Hippocampal formation (tissue), 2 donors: ENCODE measurements around the gene AOPEP.

Source experiments
- DNase-seq, 2 donors: peaks; one replicate each; lab custom pipeline; 2025; lab: John Stamatoyannopoulos, UW

The AOPEP gene

GRCh38 chr9:94726495-94727191 is at the start of gene AOPEP:
AOPEP (plus strand) TSS chr9:94726699; CDS start chr9:94759784, 33,085 bp downstream.
- DNase-seq, result peak; percentile 93 to 94

DNA sequence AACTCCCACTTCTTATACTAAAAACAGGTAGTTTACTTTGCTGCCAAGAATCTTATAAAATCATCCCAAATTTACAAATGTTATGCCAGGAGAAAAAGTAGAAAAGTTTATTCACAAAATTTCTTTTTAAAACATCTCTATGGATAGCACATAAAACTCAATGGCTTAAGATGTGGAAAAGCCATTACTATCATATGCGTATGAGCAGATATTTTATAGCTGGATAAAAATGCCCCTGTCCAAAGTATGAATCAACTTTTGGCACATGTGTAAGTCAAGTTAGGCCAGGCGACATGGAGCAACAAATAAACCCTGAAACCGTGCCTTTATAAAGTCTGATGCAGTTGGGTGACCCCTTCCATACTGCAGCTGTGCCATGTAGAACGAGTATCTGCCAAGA is 48.6 kb upstream of the AOPEP start:
- DNase-seq, result no peak

- DNase-seq, result no peak
Measured at GRCh38 chr9:94679587-94679986, 46.9 kb upstream of the AOPEP start.

- DNase-seq, result no peak
Measured at GRCh38 chr9:94680020-94680419, 46.5 kb upstream of the AOPEP start.

DNA sequence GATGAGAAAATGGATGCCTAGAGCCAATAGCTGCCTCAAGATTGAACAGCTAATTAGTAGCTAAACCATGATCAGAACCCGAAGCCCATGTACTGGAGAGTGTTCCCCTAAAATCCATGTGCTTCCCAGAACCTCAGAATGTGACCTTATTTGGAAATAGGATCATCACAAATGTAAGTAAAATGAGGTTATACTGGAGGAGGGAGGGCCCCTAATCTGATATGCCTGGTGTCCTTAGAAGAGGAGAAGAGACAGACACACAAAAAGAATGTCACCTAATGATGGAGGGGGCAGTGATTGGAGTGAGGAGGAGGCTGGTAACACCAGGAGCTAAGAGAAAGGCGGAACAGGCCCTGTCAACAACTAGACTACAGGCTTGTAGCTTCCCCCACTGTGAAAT is 45.9 kb upstream of the AOPEP start:
- DNase-seq, result no peak

GRCh38 chr9:94681508-94681907 is 45.0 kb upstream of the AOPEP start:
- DNase-seq, result peak; percentile 82 to 83

GRCh38 chr9:94685359-94685758 is 41.1 kb upstream of the AOPEP start:
- no peak for DNase-seq

DNA sequence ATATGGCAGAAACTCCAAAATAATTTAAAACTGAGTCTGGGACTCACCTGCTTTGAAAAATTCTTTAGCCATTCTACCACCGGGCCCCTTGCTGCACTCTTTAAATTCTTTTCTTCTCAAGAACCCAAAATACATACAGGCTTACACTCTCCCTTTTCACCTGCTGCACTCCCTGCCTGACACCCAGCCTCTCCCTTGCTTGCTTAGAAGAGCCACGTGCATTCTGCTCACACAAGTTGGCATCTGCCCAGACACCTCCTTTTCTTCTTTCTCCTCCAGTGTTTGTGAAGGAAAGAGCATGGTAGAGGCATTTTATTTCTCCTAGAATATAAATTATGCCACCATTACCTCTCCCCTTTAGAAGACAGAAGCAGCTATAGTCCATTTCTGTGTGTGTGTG is 39.0 kb upstream of the AOPEP start:
- no peak for DNase-seq

- DNase-seq, result no peak
Measured at GRCh38 chr9:94690344-94690743, 36.2 kb upstream of the AOPEP start.

DNA sequence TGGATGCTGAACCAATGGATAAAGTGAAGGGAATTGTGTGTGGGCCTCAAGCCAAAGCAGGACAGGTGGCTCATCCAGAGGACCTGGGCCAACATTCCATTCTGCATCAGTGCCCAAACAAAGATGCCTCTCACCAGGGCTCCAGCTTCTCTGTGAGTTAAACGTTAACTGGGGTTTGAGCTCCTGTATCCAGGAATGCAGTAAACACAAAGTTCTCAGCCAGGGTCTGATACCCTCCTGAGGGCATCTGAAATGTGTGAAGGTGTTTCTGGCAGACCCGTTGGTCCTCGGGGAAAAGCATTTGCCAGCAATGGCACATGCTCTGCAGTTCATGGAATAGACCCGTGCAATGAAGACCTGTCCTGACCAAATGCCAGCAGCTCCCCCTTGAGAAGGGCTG is 33.9 kb upstream of the AOPEP start:
- no peak for DNase-seq

GRCh38 chr9:94693485-94694204 is 32.9 kb upstream of the AOPEP start:
- no peak for DNase-seq

GRCh38 chr9:94696545-94696944 is 30.0 kb upstream of the AOPEP start:
- no peak for DNase-seq

DNA sequence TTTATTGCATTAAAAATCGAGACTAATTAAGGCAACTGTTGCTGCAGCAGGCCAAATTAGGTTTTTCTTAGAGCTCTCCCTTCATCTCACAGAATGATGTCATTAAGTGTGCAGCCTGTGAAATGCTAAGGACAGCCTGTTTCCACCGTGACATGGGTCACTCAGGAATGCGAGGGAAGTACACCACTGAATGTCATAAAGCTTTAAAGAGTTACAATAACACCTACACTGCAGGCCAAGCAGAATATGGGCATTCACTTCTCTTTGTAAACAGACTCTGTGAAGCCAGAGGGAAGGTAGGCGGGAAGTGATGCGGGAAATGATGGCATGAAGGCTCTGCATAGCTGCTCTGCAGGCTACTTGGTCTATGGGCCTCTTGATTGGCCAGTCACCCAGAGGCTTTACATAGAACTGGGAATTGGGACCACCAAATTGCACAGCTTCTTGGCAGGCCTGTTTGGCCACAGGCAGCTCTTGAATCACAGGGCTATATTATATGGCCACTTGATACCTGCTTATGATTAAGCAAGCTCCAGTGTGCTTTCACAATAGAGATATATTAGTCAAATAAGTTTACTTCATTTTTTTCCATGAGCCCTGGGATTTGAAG is 28.4 kb upstream of the AOPEP start:
- DNase-seq, result no peak

- DNase-seq, result no peak
Measured at GRCh38 chr9:94699715-94700373, 26.7 kb upstream of the AOPEP start.

DNA sequence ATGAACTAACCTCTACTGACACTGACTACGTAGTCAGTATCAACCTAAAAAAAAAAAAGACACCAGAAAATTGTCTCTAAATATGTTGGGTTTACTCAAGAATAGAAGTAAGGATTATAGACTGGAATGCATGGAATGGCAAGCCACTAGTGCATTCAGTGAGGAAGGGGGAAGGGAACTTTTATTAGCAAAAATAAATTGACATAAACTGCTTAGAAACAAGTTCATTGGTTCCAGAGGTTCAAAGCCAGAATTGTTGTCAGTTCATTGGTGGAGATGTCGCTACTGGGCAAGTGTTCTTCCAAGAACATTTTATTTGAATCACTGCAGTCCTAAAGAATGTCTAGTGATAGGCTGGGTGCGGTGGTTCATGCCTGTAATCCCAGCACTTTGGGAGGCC is 26.1 kb upstream of the AOPEP start:
- DNase-seq, result no peak

DNA sequence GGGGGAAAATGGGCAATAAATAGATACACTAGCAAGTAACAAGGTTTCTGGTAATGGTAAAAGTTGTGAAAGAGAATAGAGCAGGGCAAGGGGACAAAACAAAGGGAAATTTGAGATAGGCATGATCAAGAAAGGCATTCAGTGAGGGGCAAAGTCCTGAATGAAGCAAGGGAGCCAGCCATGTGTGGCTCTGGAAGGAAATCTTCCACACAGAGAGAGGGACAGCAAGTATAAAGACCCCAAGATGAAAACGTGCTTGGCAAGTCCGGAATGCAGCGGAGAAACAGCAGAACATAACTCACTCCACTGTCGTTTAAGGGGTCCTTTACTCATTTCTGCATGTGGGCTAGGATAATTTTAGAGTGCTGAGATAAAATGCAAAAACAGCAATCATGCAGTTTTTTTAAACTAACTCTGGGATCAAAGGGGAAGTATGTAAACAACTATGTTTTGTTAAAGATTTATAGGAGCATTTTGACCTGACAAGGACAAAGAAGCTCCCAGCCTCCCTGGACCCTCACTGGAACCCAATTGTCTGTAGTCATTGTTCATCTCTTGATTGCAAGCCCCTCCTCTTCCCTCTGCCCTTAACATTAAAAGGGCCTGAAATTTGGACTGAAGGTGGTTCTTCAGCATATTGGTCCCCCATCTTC is 22.9 kb upstream of the AOPEP start:
- no peak for DNase-seq

GRCh38 chr9:94705162-94705702 is 21.3 kb upstream of the AOPEP start:
- DNase-seq, result no peak

DNA sequence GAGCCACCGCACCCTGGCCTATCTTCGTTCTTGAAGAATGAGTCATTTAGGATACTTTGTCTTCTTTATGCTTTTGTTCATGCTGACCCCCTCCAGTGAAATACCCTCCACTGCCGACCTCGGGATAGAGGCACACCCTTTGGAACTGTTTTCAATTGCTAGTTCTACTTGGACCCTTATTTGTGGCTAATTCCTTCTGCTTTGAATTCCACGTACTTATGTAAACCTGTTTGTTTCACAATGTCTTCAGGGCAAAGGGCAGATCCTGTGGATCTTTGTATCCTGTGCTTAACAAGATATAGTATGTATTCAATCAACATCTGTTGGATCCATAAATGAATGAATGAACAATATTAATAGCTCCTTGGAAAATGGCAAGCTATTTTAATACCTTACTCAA is 19.6 kb upstream of the AOPEP start:
- no peak for DNase-seq

DNA sequence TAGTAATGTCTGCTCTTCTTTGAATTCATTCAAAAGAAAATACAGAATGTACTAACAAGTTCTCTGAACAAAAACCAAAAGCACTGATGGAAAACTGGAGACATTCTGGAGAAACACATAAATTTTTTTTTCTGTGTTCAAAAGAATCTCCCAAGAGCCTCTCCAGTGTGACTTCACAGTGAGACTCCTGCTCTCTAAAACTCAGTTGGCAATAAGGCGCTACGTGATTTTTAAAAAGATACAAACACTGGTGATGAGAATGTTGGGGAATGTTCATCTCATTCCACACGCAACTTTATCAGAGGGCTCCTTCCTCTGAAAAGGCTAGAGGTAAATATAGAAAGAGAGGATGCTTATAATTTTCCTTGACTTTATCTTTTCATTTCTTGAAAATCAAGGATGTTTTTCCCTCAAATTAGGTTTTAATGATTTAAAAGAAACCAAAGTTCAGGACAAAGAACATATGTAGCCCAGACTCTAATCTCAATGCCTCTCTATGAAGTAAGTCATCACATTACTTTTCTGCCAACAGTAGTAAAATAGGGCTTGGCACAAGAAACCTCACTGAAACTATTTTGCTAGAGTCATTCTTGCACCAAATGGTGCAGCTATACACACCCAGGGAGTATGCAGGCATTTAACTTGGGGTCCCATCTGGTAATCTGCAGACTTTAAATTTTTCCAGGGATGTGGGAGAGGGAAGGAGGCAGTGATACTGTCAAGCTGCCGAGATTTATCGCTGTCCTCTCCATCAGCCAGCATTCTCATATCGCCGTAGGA is 12.9 kb upstream of the AOPEP start:
- DNase-seq, result no peak

GRCh38 chr9:94714494-94714893 is 12.0 kb upstream of the AOPEP start:
- DNase-seq, result no peak

GRCh38 chr9:94717761-94718160 is 8.7 kb upstream of the AOPEP start:
- no peak for DNase-seq
